GM21423 (cell line): ENCODE results near the gene TNNI2.

Experiments
- ATAC-seq: cut with Tn5 transposase; IDR thresholded peaks from one replicate; pipeline ENCODE4 v1.9.1; 2021; ENCODE audit warnings: mild to moderate bottlenecking, moderate library complexity; ENCODE audit not compliant: unreplicated experiment

The TNNI2 gene

GRCh38 chr11:1832211-1832919 lies 6.4 kb upstream of the TNNI2 start:
- ATAC-seq, result no peak

GRCh38 chr11:1832920-1833295 lies 5.9 kb upstream of the TNNI2 start:
- ATAC-seq, result no peak

GRCh38 chr11:1834062-1834610 lies 4.6 kb upstream of the TNNI2 start:
- ATAC-seq, result no peak

GRCh38 chr11:1834779-1835670 lies 3.8 kb upstream of the TNNI2 start, which contains the start of gene SYT8:
Gene SYT8 (plus strand): TSS chr11:1834990. CDS start chr11:1835106, 116 bp downstream.
- ATAC-seq, result no peak

- ATAC-seq, result no peak
Observed at GRCh38 chr11:1835671-1836010, 3.1 kb upstream of the TNNI2 start.

- no peak for ATAC-seq
Observed at GRCh38 chr11:1836011-1836945, 2.5 kb upstream of the TNNI2 start.

- peak; percentile 41 for ATAC-seq
Observed at GRCh38 chr11:1837171-1838076, 1.4 kb upstream of the TNNI2 start.

- ATAC-seq, result no peak
Observed at GRCh38 chr11:1838077-1838425, 730 bp upstream of the TNNI2 start.

GRCh38 chr11:1839204-1839923 lies 583 bp downstream of the TNNI2 start:
- no peak for ATAC-seq

- ATAC-seq, result no peak
Observed at GRCh38 chr11:1839924-1840779, 1.4 kb downstream of the TNNI2 start.

GRCh38 chr11:1840780-1841480 lies 2.1 kb downstream of the TNNI2 start:
- ATAC-seq, result no peak

GRCh38 chr11:1841511-1842148 lies 2.8 kb downstream of the TNNI2 start:
- ATAC-seq, result no peak

GRCh38 chr11:1842149-1843097 lies 3.6 kb downstream of the TNNI2 start:
- no peak for ATAC-seq

- ATAC-seq, result no peak
Observed at GRCh38 chr11:1843098-1843473, 4.3 kb downstream of the TNNI2 start.

- no peak for ATAC-seq
Observed at GRCh38 chr11:1843796-1844195, 5.0 kb downstream of the TNNI2 start.
